Transverse colon (tissue), 4 donors: ENCODE data around the gene FCGR3B.
"Not testable (repeated sequence)": the region's sequence is repeated elsewhere in the genome, so short reads cannot be mapped to it uniquely, and the experiment has no call there.

Experiments
- CTCF ChIP-seq, 5 experiments: fragments of 200-600 bp in 3 of 5; fragments of 450-650 bp in 2 of 5; sonication (generic) in 3 of 5; IDR thresholded peaks; 1 replicate in 2 of 5; 2 replicates in 3 of 5; pipeline ENCODE4 v1.5.1; 2016 to 2017; ENCODE audit warnings: antibody characterized with exemption in 5 of 5, inconsistent platforms in 3 of 5, mild to moderate bottlenecking in 2 of 5, moderate library complexity in 1 of 5
- POLR2AphosphoS5 ChIP-seq, 3 donors: sonication (generic); formaldehyde crosslinking; IDR thresholded peaks; one replicate each; pipeline ENCODE4 v1.6.1; 2016; ENCODE audit warnings: antibody characterized with exemption in 3 of 3

- not testable (repeated sequence) for TF ChIP-seq POLR2AphosphoS5, CTCF (IDR thresholded peaks at IDR 0.05)
Observed at GRCh38 chr1:161653541-161653940, 22.6 kb upstream of the FCGR3B start.
